Osteocyte (in vitro differentiated cells): ENCODE results near the gene GAA. TPM values are rescaled to one million over a fixed set of nuclear protein-coding genes. Genes with fewer than 3 reads are reported as not detected.

Experiments
- DNase-seq: peaks from one replicate; pipeline ENCODE4 v3.0.0; 2021; ENCODE audit warnings: mixed read lengths; ENCODE audit not compliant: unreplicated experiment; ENCODE audit errors: extremely low spot score
- H3K27ac Mint-ChIP-seq: one replicate; pipeline ENCODE4 v1.8.0; 2021; ENCODE audit warnings: mild to moderate bottlenecking, mixed read lengths; ENCODE audit not compliant: unreplicated experiment
- H3K27me3 Mint-ChIP-seq: one replicate; pipeline ENCODE4 v1.8.0; 2021; ENCODE audit warnings: mixed read lengths; ENCODE audit not compliant: unreplicated experiment
- H3K36me3 Mint-ChIP-seq: one replicate; pipeline ENCODE4 v1.8.0; 2021; ENCODE audit warnings: mixed read lengths; ENCODE audit not compliant: unreplicated experiment
- H3K4me1 Mint-ChIP-seq: one replicate; pipeline ENCODE4 v1.8.0; 2021; ENCODE audit warnings: mixed read lengths; ENCODE audit not compliant: unreplicated experiment
- H3K4me3 Mint-ChIP-seq: one replicate; pipeline ENCODE4 v1.8.0; 2021; ENCODE audit warnings: mild to moderate bottlenecking, moderate library complexity, mixed read lengths; ENCODE audit not compliant: unreplicated experiment
- H3K9me3 Mint-ChIP-seq: one replicate; pipeline ENCODE4 v1.8.0; 2021; ENCODE audit warnings: mixed read lengths; ENCODE audit not compliant: unreplicated experiment
- CTCF ChIP-seq: fragments of 200-600 bp; sonication (generic); IDR thresholded peaks from 2 replicates; pipeline ENCODE4 v1.5.0; 2021; ENCODE audit warnings: antibody characterized with exemption, mild to moderate bottlenecking, moderate library complexity
- total RNA-seq: library from RNA; stranded (reverse); gene quantifications from 2 replicates; pipeline ENCODE4 v1.2.1, GENCODE V29; 2021

The GAA gene
- total RNA-seq, 1 donor from 2014 or later: 64.7 TPM

- TF ChIP-seq CTCF: no peak
- Mint-ChIP-seq H3K27ac (no peak overlapping the region), H3K27me3 (peaks cover 11% of the 10 kb centered on the region), H3K4me1 (no peaks in the 10 kb centered on the region), H3K36me3 (peaks cover 6% of the 10 kb centered on the region), H3K9me3 (peaks cover 9% of the 10 kb centered on the region), H3K4me3 (no peak overlapping the region)
- DNase-seq: no peak
Observed at GRCh38 chr17:80112471-80113032, 11.2 kb downstream of the GAA start.

GRCh38 chr17:80113033-80113484, 11.7 kb downstream of the GAA start:
- DNase-seq: no peak
- no peak for TF ChIP-seq CTCF
- H3K36me3 Mint-ChIP-seq: peaks cover 6% of the 10 kb centered on the region
- H3K9me3 Mint-ChIP-seq: peaks cover 9% of the 10 kb centered on the region
- H3K27me3 Mint-ChIP-seq: peaks cover 11% of the 10 kb centered on the region
- H3K27ac Mint-ChIP-seq: no peak overlapping the region
- H3K4me1 Mint-ChIP-seq: no peaks in the 10 kb centered on the region
- H3K4me3 Mint-ChIP-seq: no peak overlapping the region

- Mint-ChIP-seq H3K4me3 (no peak overlapping the region), H3K27me3 (peaks cover 11% of the 10 kb centered on the region), H3K4me1 (no peaks in the 10 kb centered on the region), H3K27ac (no peak overlapping the region), H3K36me3 (peaks cover 6% of the 10 kb centered on the region), H3K9me3 (peaks cover 9% of the 10 kb centered on the region)
- TF ChIP-seq CTCF: no peak
- no peak for DNase-seq
Observed at GRCh38 chr17:80114758-80115157, 13.4 kb downstream of the GAA start.

GRCh38 chr17:80115159-80115558, 13.8 kb downstream of the GAA start:
- Mint-ChIP-seq H3K36me3 (peaks cover 6% of the 10 kb centered on the region), H3K27me3 (peaks cover 11% of the 10 kb centered on the region), H3K9me3 (peaks cover 9% of the 10 kb centered on the region), H3K4me3 (no peak overlapping the region), H3K27ac (no peak overlapping the region), H3K4me1 (no peaks in the 10 kb centered on the region)
- no peak for DNase-seq
- TF ChIP-seq CTCF: no peak

GRCh38 chr17:80116276-80116920, 15.0 kb downstream of the GAA start:
- no peak for DNase-seq

More at GRCh38 chr17:80116276-80116920, 15.0 kb downstream of the GAA start:
- H3K9me3 Mint-ChIP-seq: peaks cover 9% of the 10 kb centered on the region
- H3K4me3 Mint-ChIP-seq: no peak overlapping the region
- peaks cover 11% of the 10 kb centered on the region for H3K27me3 Mint-ChIP-seq
- H3K36me3 Mint-ChIP-seq: peaks cover 6% of the 10 kb centered on the region
- TF ChIP-seq CTCF: no peak
- H3K4me1 Mint-ChIP-seq: no peaks in the 10 kb centered on the region
- H3K27ac Mint-ChIP-seq: no peak overlapping the region
